HG02678 (cell line): ENCODE results near the gene PCBP3.

Experiments used
- ATAC-seq: cut with Tn5 transposase; IDR thresholded peaks from one replicate; pipeline ENCODE4 v1.9.1; 2021; ENCODE audit warnings: mild to moderate bottlenecking, moderate library complexity; ENCODE audit not compliant: unreplicated experiment

PCBP3 gene

GRCh38 chr21:45985471-45986315 lies 342.2 kb downstream of the PCBP3 start:
- ATAC-seq = no peak

GRCh38 chr21:45986316-45987051 lies 343.0 kb downstream of the PCBP3 start:
- no peak for ATAC-seq

GRCh38 chr21:45987121-45987711 lies 343.7 kb downstream of the PCBP3 start:
- no peak for ATAC-seq

- ATAC-seq = no peak
Measured at GRCh38 chr21:45988366-45989347, 345.1 kb downstream of the PCBP3 start.

- no peak for ATAC-seq
Measured at GRCh38 chr21:45989355-45990048, 346.0 kb downstream of the PCBP3 start.

- ATAC-seq = no peak
Measured at GRCh38 chr21:45990049-45990711, 346.7 kb downstream of the PCBP3 start.

- ATAC-seq = no peak
Measured at GRCh38 chr21:45990741-45991605, 347.4 kb downstream of the PCBP3 start.

- ATAC-seq = no peak
Measured at GRCh38 chr21:45991606-45992300, 348.2 kb downstream of the PCBP3 start.
